HEK293 (cell line): Measurements from ENCODE around the gene HOXD9.

Source experiments
- CTCF ChIA-PET: fragments of 350-600 bp; formaldehyde crosslinking; extraction: SDS; loops from one replicate; lab custom pipeline; 2021; ENCODE audit warnings: antibody characterized with exemption; lab: Yijun Ruan, JAX
- POLR2A ChIA-PET: fragments of 300-600 bp; formaldehyde crosslinking; extraction: SDS; loops from one replicate; lab custom pipeline; 2020; ENCODE audit warnings: antibody characterized with exemption, inconsistent platforms; lab: Yijun Ruan, JAX
- H3K27ac ChIP-seq: fragments of 200-500 bp; sonication (Bioruptor generic); 2 replicates; pipeline ENCODE4 v1.5.1; 2014; ENCODE audit warnings: low read depth, low read length, control low read depth, inconsistent platforms; ENCODE audit errors: extremely low read depth
- H3K36me3 ChIP-seq, 2 experiments: fragments of 200-500 bp in 1 of 2; sonication (Bioruptor generic) in 1 of 2; 1 replicate in 1 of 2; 2 replicates in 1 of 2; pipeline ENCODE4 v1.5.1; 2014 to 2017; ENCODE audit warnings: inconsistent platforms in 2 of 2, low read length in 2 of 2; ENCODE audit not compliant: control insufficient read depth in 2 of 2, insufficient read depth in 1 of 2
- H3K4me1 ChIP-seq: fragments of 200-500 bp; sonication (Bioruptor generic); 2 replicates; pipeline ENCODE4 v1.5.1; 2014; ENCODE audit warnings: mild to moderate bottlenecking, low read length, inconsistent platforms; ENCODE audit not compliant: control insufficient read depth, insufficient read depth
- H3K4me3 ChIP-seq: 2 replicates; pipeline ENCODE4 v1.5.1; 2011; ENCODE audit warnings: low read depth, mild to moderate bottlenecking, control low read depth, low read length, moderate library complexity
- H3K9me3 ChIP-seq: fragments of 200-500 bp; sonication (Bioruptor generic); 2 replicates; pipeline ENCODE4 v1.5.1; 2014; ENCODE audit warnings: low read depth, low read length, inconsistent platforms; ENCODE audit not compliant: control insufficient read depth, insufficient read depth
- CTCF ChIP-seq: fragments of 450-650 bp; formaldehyde crosslinking; IDR thresholded peaks from 2 replicates; pipeline ENCODE4 v1.5.1; 2016; ENCODE audit warnings: missing biosample characterization, missing genetic modification characterization
- KLF10 ChIP-seq: fragments of 450-650 bp; IDR thresholded peaks from 2 replicates; pipeline ENCODE4 v1.5.1; 2018; ENCODE audit warnings: missing biosample characterization, mild to moderate bottlenecking, missing genetic modification characterization
- KLF7 ChIP-seq: fragments of 450-650 bp; formaldehyde crosslinking; IDR thresholded peaks from 2 replicates; pipeline ENCODE4 v1.5.1; 2016; ENCODE audit warnings: missing biosample characterization, missing genetic modification characterization, borderline replicate concordance
- OSR2 ChIP-seq: fragments of 450-650 bp; formaldehyde crosslinking; IDR thresholded peaks from 2 replicates; pipeline ENCODE4 v1.5.1; 2016; ENCODE audit warnings: missing biosample characterization, missing genetic modification characterization
- OVOL3 ChIP-seq: fragments of 450-650 bp; formaldehyde crosslinking; IDR thresholded peaks from 2 replicates; pipeline ENCODE4 v1.5.1; 2016; ENCODE audit warnings: missing biosample characterization, missing genetic modification characterization
- SALL2 ChIP-seq: fragments of 450-650 bp; formaldehyde crosslinking; IDR thresholded peaks from 2 replicates; pipeline ENCODE4 v1.5.0; 2017; ENCODE audit warnings: missing biosample characterization, mild to moderate bottlenecking, missing genetic modification characterization, borderline replicate concordance
- TCF7L2 ChIP-seq: IDR thresholded peaks from 2 replicates; pipeline ENCODE4 v1.6.1; 2011; ENCODE audit warnings: low read depth, mild to moderate bottlenecking, inconsistent platforms, low read length, moderate library complexity, borderline replicate concordance
- ZBTB10 ChIP-seq: fragments of 450-650 bp; formaldehyde crosslinking; IDR thresholded peaks from 2 replicates; pipeline ENCODE4 v1.5.1; 2016; ENCODE audit warnings: missing biosample characterization, missing genetic modification characterization
- ZNF2 ChIP-seq: fragments of 450-650 bp; formaldehyde crosslinking; IDR thresholded peaks from 2 replicates; pipeline ENCODE4 v1.5.1; 2016; ENCODE audit warnings: missing biosample characterization, missing genetic modification characterization
- ZNF221 ChIP-seq: fragments of 450-650 bp; formaldehyde crosslinking; IDR thresholded peaks from 2 replicates; pipeline ENCODE4 v1.5.1; 2017; ENCODE audit warnings: missing biosample characterization, missing genetic modification characterization, borderline replicate concordance
- ZNF398 ChIP-seq: fragments of 450-650 bp; formaldehyde crosslinking; IDR thresholded peaks from 2 replicates; pipeline ENCODE4 v1.5.1; 2017; ENCODE audit warnings: missing biosample characterization, missing genetic modification characterization
- ZNF48 ChIP-seq: fragments of 450-650 bp; formaldehyde crosslinking; IDR thresholded peaks from 2 replicates; pipeline ENCODE4 v1.5.1; 2016; ENCODE audit warnings: missing biosample characterization, missing genetic modification characterization
- ZNF600 ChIP-seq: fragments of 450-650 bp; formaldehyde crosslinking; IDR thresholded peaks from 2 replicates; pipeline ENCODE4 v1.5.1; 2016; ENCODE audit warnings: missing biosample characterization, missing genetic modification characterization
- ZNF610 ChIP-seq: fragments of 450-650 bp; formaldehyde crosslinking; IDR thresholded peaks from 2 replicates; pipeline ENCODE4 v1.5.1; 2016; ENCODE audit warnings: missing biosample characterization, missing genetic modification characterization, borderline replicate concordance
- ZNF76 ChIP-seq: fragments of 450-650 bp; formaldehyde crosslinking; IDR thresholded peaks from 2 replicates; pipeline ENCODE4; 2016; ENCODE audit warnings: low read depth, missing biosample characterization, missing genetic modification characterization, borderline replicate concordance
- ZNF792 ChIP-seq: fragments of 450-650 bp; formaldehyde crosslinking; IDR thresholded peaks from 2 replicates; pipeline ENCODE4 v1.5.1; 2016; ENCODE audit warnings: missing biosample characterization, missing genetic modification characterization
- ZSCAN4 ChIP-seq: fragments of 450-650 bp; formaldehyde crosslinking; IDR thresholded peaks from 2 replicates; pipeline ENCODE4 v1.5.1; 2017; ENCODE audit warnings: missing biosample characterization, missing genetic modification characterization
- TF ChIP-seq, protein P1 (sequence below): fragments of 450-650 bp; formaldehyde crosslinking; IDR thresholded peaks from 2 replicates; pipeline ENCODE4 v1.5.1; 2016; ENCODE audit warnings: missing biosample characterization, missing genetic modification characterization
- TF ChIP-seq, protein P2 (sequence below): fragments of 450-650 bp; formaldehyde crosslinking; IDR thresholded peaks from 2 replicates; pipeline ENCODE4 v1.5.1; 2016; ENCODE audit warnings: missing biosample characterization, missing genetic modification characterization

HOXD9 gene

DNA sequence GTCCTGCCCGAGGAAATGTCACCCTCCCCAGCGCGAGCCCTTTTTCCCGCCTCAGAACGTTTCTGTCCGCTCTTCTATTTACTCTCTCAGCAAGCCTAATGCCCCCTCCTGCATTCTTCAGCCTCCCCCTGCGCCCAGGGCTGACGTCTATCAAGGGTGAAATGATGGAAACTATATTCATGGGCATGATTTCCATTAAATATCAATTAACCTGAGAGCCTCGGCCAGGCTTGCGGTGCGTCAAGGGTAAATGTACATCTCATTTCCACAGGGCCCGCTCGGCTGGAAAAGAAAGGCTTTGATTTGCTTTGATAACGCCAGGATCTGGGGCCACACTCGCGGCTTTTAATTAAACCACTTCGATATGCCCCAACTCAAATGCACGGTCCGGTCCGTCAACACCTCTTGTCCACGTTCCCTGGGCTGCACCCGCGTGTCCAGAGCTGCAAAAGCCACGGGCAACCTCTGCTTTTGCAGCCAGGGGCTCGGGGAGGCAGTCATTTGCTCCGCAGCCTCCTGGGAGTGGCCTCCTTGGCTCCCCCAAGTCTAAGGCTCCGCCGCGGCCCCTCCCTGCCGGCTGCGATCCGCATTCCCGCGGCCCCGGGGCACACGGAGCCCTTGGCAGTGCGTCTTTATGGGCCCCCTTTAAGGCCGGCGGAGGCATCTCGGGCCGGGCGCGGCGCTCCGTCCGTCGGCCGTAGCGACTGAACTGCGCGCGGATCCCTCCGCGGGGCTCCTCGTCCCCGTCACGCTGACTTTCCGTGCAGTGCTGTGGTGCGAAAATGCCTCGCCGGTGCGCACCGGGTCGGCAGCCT, 6.7 kb downstream of the HOXD9 start, which contains the start of gene HOXD8:
TSS of gene HOXD8 (plus strand) at position 724 of the 815 bp plus-strand sequence. CDS start 662 bp downstream, outside the sequence.
- CTCF ChIA-PET, result interaction anchor here (0.7 to 1.0 kb wide), 3 partner anchors 11 to 621 kb away, joined by 3 to 4 read pairs (median 3); no protein-coding TSS in a partner anchor
- Histone ChIP-seq H3K27ac (peak within 1 kb of the TSS; percentile 98), H3K4me3 (peak within 1 kb of the TSS; percentile 56), H3K4me1 (peaks cover 5% of the 10 kb centered on the region; the same call in 1 of the 2 replicates), H3K36me3 (peaks cover 0 to 10% of the 10 kb centered on the region in 2 experiments; a peak in 1 of 3 replicates), H3K9me3 (no peaks in the 10 kb centered on the region)
- POLR2A ChIA-PET, result interaction anchor here (0.6 to 1.7 kb wide), 2 partner anchors 25 to 247 kb away, joined by 3 to 4 read pairs; no protein-coding TSS in a partner anchor
- TF ChIP-seq ZNF600 (peak; percentile 32; the same call in 1 of the 2 replicates), ZSCAN4 (peak; percentile 56; the same call in 1 of the 2 replicates), KLF7 (tag by site-specific recombination) (peak; percentile 79), ZNF610 (tag by site-specific recombination) (peak; percentile 51; the same call in 1 of the 2 replicates), OSR2 (tag by site-specific recombination) (no peak), ZNF2 (tag by site-specific recombination) (peak; percentile 74; the same call in 1 of the 2 replicates), OVOL3 (0 out of 2 replicates have a peak, but pooled peaks have one; percentile 35), SALL2 (no peak), ZNF221 (peak; percentile 84; the same call in 1 of the 2 replicates), ZNF398 (tag by site-specific recombination) (peak; percentile 75), ZNF76 (peak; percentile 68), KLF10 (no peak; the same call in 1 of the 2 replicates), CTCF (tag by site-specific recombination) (peak; percentile 75), TCF7L2 (no peak), ZBTB10 (tag by site-specific recombination) (peak; percentile 94), ZNF792 (tag by site-specific recombination) (no peak), ZNF48 (tag by site-specific recombination) (no peak)
- TF ChIP-seq, protein P1, sequence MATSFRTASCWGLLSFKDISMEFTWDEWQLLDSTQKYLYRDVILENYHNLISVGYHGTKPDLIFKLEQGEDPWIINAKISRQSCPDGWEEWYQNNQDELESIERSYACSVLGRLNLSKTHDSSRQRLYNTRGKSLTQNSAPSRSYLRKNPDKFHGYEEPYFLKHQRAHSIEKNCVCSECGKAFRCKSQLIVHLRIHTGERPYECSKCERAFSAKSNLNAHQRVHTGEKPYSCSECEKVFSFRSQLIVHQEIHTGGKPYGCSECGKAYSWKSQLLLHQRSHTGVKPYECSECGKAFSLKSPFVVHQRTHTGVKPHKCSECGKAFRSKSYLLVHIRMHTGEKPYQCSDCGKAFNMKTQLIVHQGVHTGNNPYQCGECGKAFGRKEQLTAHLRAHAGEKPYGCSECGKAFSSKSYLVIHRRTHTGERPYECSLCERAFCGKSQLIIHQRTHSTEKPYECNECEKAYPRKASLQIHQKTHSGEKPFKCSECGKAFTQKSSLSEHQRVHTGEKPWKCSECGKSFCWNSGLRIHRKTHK (tag by site-specific recombination), result no peak
- TF ChIP-seq, protein P2, sequence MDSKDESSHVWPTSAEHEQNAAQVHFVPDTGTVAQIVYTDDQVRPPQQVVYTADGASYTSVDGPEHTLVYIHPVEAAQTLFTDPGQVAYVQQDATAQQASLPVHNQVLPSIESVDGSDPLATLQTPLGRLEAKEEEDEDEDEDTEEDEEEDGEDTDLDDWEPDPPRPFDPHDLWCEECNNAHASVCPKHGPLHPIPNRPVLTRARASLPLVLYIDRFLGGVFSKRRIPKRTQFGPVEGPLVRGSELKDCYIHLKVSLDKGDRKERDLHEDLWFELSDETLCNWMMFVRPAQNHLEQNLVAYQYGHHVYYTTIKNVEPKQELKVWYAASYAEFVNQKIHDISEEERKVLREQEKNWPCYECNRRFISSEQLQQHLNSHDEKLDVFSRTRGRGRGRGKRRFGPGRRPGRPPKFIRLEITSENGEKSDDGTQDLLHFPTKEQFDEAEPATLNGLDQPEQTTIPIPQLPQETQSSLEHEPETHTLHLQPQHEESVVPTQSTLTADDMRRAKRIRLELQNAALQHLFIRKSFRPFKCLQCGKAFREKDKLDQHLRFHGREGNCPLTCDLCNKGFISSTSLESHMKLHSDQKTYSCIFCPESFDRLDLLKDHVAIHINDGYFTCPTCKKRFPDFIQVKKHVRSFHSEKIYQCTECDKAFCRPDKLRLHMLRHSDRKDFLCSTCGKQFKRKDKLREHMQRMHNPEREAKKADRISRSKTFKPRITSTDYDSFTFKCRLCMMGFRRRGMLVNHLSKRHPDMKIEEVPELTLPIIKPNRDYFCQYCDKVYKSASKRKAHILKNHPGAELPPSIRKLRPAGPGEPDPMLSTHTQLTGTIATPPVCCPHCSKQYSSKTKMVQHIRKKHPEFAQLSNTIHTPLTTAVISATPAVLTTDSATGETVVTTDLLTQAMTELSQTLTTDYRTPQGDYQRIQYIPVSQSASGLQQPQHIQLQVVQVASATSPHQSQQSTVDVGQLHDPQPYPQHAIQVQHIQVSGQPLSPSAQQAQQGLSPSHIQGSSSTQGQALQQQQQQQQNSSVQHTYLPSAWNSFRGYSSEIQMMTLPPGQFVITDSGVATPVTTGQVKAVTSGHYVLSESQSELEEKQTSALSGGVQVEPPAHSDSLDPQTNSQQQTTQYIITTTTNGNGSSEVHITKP (tag by site-specific recombination), result peak; percentile 36; the same call in 1 of the 2 replicates
